A673 (cell line): Measurements from ENCODE around the gene EMCN. TPM values are rescaled to one million over a fixed set of nuclear protein-coding genes. Genes with fewer than 3 reads are reported as not detected.
A peak's percentile ranks its signal among the peaks of the same experiment; 100 is the strongest.

ENCODE experiments used
- BruUV-seq: library from RNA; stranded (reverse); fragments of 400-500 nt; replicated peaks from 2 replicates; lab custom pipeline; 2021; lab: Mats Ljungman, UMichigan
- CTCF ChIA-PET: fragments of 300-600 bp; sonication (Branson Sonifier 250); formaldehyde crosslinking; loops from one replicate; lab custom pipeline; 2022; ENCODE audit warnings: antibody characterized with exemption; lab: Charles Lee
- POLR2A ChIA-PET: fragments of 300-600 bp; sonication (Branson Sonifier 250); formaldehyde crosslinking; loops from one replicate; lab custom pipeline; 2022; ENCODE audit warnings: antibody characterized with exemption; ENCODE audit not compliant: low non-redundant PET; lab: Charles Lee
- DNase-seq: peaks from one replicate; pipeline ENCODE4 v3.0.0-alpha.2; 2015; ENCODE audit warnings: low spot score
- H3K27ac ChIP-seq: fragments of 200-600 bp; sonication (generic); 2 replicates; pipeline ENCODE4 v1.5.1; 2016; ENCODE audit warnings: mixed run types, low read depth, mild to moderate bottlenecking, mixed read lengths, antibody characterized with exemption, low read length; ENCODE audit not compliant: poor library complexity, severe bottlenecking
- H3K27me3 ChIP-seq: fragments of 200-600 bp; sonication (generic); replicated peaks from 2 replicates; pipeline ENCODE4 v1.6.1; 2017; ENCODE audit warnings: mixed run types, low read depth, mild to moderate bottlenecking, mixed read lengths, antibody characterized with exemption, low read length; ENCODE audit not compliant: insufficient read depth, poor library complexity
- H3K36me3 ChIP-seq: fragments of 200-600 bp; sonication (generic); 2 replicates; pipeline ENCODE4 v1.6.1; 2016; ENCODE audit warnings: mixed run types, mild to moderate bottlenecking, mixed read lengths, antibody characterized with exemption, low read length; ENCODE audit not compliant: insufficient read depth, poor library complexity, severe bottlenecking
- H3K4me1 ChIP-seq: fragments of 200-600 bp; sonication (generic); 2 replicates; pipeline ENCODE4 v1.6.1; 2017; ENCODE audit warnings: mixed run types, mild to moderate bottlenecking, mixed read lengths, antibody characterized with exemption, low read length; ENCODE audit not compliant: insufficient read depth, poor library complexity, severe bottlenecking
- H3K4me3 ChIP-seq: fragments of 200-600 bp; sonication (generic); 2 replicates; pipeline ENCODE4 v1.5.1; 2016; ENCODE audit warnings: low read depth, mixed run types, mild to moderate bottlenecking, mixed read lengths, low read length; ENCODE audit not compliant: poor library complexity, severe bottlenecking
- H3K9me3 ChIP-seq: fragments of 200-600 bp; sonication (generic); 2 replicates; pipeline ENCODE4 v1.6.1; 2016; ENCODE audit warnings: mixed run types, low read depth, mild to moderate bottlenecking, mixed read lengths, antibody characterized with exemption, low read length; ENCODE audit not compliant: poor library complexity, severe bottlenecking
- CTCF ChIP-seq: fragments of 300-800, 200-600 bp; sonication (generic); conservative IDR thresholded peaks from 2 replicates; pipeline ENCODE4 v1.5.1; 2017; ENCODE audit warnings: low read depth, mild to moderate bottlenecking, antibody characterized with exemption, low read length, moderate library complexity, mixed read lengths
- EZH2 ChIP-seq: fragments of 200-600 bp; sonication (generic); IDR thresholded peaks from 2 replicates; pipeline ENCODE4 v1.6.1; 2017; ENCODE audit warnings: borderline replicate concordance, low read depth, mild to moderate bottlenecking, mixed read lengths, antibody characterized with exemption, low read length; ENCODE audit not compliant: poor library complexity, severe bottlenecking
- intact Hi-C: fragments of 100-400 bp; cut with micrococcal nuclease; formaldehyde crosslinking; loops from one replicate; pipeline ENCODE4 v1.10.0; 2022; ENCODE audit not compliant: unreplicated experiment
- total RNA-seq: library from RNA; stranded (reverse); gene quantifications from 2 replicates; pipeline ENCODE4 v1.2.3, GENCODE V29; 2021

Gene EMCN
- total RNA-seq, 1 experiment from 2014 or later, result 7.8 TPM

DNA sequence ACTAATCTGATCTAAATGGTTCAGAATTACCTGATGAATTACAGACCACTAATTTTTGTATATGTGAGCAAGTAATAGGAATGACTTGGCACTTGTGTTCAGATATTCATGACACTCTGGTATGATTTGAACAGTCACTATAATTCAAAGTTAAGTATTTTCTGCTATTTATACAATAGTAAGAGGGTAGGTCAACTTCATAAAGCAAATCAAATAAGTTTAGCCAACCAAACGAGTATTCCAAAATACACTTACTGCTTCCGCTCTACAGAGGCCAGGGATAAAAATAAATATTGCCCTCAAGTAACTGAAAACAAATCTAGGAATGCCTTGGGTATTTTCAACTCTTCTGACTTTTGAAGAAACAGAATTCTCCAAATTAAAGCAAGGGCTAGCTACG, 9.1 kb downstream of the EMCN start:
- Histone ChIP-seq H3K4me3 (no peak overlapping the region), H3K36me3 (no peaks in the 10 kb centered on the region), H3K27ac (peak overlapping the region; percentile 71), H3K9me3 (no peaks in the 10 kb centered on the region), H3K4me1 (peaks cover 60% of the 10 kb centered on the region), H3K27me3 (no peaks in the 10 kb centered on the region)
- intact Hi-C loops, result no loop called here
- BruUV-seq, result no TSS peak
- no peak for DNase-seq
- POLR2A ChIA-PET, result no interaction called here
- CTCF ChIA-PET, result no interaction called here
- TF ChIP-seq CTCF (no peak), EZH2 (no peak)

DNA sequence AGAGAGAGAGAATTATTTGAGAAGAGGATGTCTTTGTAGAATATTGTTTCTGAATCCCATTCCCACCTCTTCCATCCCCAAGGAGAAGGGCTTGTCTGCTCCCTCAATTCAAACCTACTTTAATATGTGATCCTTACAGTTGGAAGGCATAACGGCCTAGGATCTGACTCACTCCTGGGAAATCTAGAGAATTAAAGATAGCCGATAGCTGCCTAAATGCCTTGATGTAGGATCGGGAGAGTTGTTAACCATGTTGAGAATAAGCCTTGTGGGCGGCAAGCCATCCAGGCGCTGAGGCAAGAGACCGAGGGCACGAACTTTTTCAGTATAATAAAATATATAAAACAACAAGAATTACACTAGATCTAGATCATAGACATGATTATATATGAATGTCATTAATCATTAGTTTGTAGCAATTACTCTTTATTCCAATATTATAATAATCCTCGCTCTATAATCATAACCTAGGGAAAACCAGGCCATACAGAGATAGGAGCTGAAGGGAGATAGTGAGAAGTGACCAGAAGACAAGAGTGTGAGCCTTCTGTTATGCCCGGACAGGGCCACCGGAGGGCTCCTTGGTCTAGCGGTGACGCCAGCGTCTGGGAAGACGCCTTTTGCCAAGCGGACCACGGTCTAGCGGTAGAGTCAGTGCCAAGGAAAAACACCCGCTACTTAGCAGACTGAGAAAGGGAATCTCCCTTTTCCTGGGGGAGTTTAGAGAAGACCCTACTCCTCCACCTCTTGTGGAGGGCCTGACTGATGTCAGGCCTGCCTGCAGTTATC, 13.5 kb downstream of the EMCN start:
- BruUV-seq, result no TSS peak
- Histone ChIP-seq H3K9me3 (no peaks in the 10 kb centered on the region), H3K27me3 (no peaks in the 10 kb centered on the region), H3K27ac (no peak overlapping the region), H3K36me3 (no peaks in the 10 kb centered on the region), H3K4me1 (peaks cover 51% of the 10 kb centered on the region), H3K4me3 (no peak overlapping the region)
- TF ChIP-seq EZH2 (no peak), CTCF (peak; percentile 26; the same call in 1 of the 2 replicates)
- DNase-seq, result no peak
- CTCF ChIA-PET, result no interaction called here
- POLR2A ChIA-PET, result no interaction called here
- intact Hi-C loops, result no loop called here

DNA sequence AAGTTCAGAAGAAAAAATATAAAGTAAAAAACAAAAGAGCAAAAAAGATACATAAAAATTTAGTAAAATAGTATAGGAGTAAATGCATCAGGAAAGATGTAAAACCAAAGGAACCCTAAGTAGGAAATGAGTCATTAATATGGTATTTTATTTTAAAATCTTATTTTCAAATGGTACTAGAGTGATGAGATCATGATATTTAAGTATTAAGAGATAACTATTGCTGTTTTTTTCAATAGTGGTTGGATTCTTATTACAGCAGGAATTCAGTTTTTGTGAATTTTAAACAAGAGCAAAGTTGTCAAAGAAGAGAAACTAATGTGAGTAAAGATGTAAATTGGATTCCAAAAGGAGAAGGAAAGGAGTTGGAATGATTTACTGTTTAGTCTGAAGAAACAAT, 20.0 kb downstream of the EMCN start:
- Histone ChIP-seq H3K36me3 (no peaks in the 10 kb centered on the region), H3K4me3 (peak overlapping the region; percentile 5), H3K9me3 (peaks cover 2% of the 10 kb centered on the region), H3K4me1 (peaks cover 67% of the 10 kb centered on the region), H3K27me3 (no peaks in the 10 kb centered on the region), H3K27ac (peak overlapping the region; percentile 67)
- TF ChIP-seq CTCF, result no peak
- TF ChIP-seq EZH2, result no peak
- ChIA-PET CTCF (no interaction called here), POLR2A (no interaction called here)
- intact Hi-C loops, result loop anchor here (5.0 kb wide), 1 partner anchor 545 kb away; the partner anchor contains the start of gene H2AZ1
- BruUV-seq, result no TSS peak
- peak; percentile 74 for DNase-seq
